CD4-positive, alpha-beta T cell treated with Interleukin-21 for 1 hour (primary cell): ENCODE results near the gene MTIF2.
"Not testable (repeated sequence)": the region's sequence is repeated elsewhere in the genome, so short reads cannot be mapped to it uniquely, and the experiment has no call there.

Experiments used
- DNase-seq: peaks from one replicate; pipeline ENCODE4 v3.0.0-alpha.2; 2020

Gene MTIF2

DNA sequence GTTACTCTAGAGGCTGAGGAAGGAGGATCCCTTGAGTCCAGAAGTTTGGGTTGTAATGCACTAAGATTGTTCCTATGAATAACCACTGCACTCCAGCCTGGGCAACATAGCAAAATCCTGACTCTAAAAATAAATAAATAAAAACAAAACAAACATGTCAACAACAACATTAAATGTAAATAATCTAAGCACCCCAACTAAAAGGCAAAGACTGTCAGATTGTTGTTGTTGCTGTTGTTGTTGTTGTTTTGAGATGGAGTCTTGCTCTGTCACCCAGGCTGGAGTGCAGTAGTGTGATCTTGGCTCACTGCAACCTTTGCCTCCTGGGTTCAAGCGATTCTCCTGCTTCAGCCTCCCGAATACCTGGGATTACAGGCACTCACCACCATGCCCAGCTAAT is 77.1 kb downstream of the MTIF2 start:
- not testable (repeated sequence) for DNase-seq

DNA sequence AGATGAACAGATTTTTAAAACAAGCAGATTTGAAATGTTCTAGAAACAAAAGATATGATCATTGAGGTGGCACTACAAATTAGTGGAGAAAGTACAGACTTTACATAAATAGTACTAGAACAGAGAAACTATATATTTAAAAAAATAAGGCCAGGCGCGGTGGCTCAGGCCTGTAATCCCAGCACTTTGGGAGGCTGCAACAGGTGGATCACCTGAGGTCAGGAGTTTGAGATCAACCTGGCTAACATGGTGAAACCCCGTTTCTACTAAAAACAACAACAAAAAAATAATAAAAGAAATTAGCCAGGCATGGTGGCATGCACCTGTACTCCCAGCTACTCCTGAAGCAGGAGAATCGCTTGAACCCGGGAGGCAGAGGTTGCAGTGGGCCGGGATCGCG is 82.2 kb downstream of the MTIF2 start:
- DNase-seq: not testable (repeated sequence)
